Liver (tissue), 9 donors: Measurements from ENCODE around the gene TMEM115. TPM values are rescaled to one million over a fixed set of nuclear protein-coding genes. Genes with fewer than 3 reads are reported as not detected.

Experiments
- DNase-seq: peaks from one replicate; pipeline ENCODE4 v3.0.0-alpha.2; 2017; ENCODE audit warnings: low spot score
- H3K27ac ChIP-seq, 2 donors: one replicate each; pipeline ENCODE4 v1.7.0; 2013; ENCODE audit warnings: inconsistent platforms in 2 of 2, low read length in 2 of 2, control low read depth in 1 of 2, low read depth in 1 of 2, mild to moderate bottlenecking in 1 of 2
- H3K27me3 ChIP-seq, 4 donors: one replicate each; pipeline versions ENCODE4 v1.6.1 to v1.7.0; 2013; ENCODE audit warnings: low read length in 3 of 4, inconsistent platforms in 1 of 4, mild to moderate bottlenecking in 1 of 4, moderate library complexity in 1 of 4; ENCODE audit not compliant: control insufficient read depth in 4 of 4, insufficient read depth in 4 of 4
- H3K36me3 ChIP-seq, 4 donors: one replicate each; pipeline versions ENCODE4 v1.6.1 to v1.7.0; 2013; ENCODE audit warnings: low read length in 3 of 4, mild to moderate bottlenecking in 3 of 4, low read depth in 1 of 4, moderate library complexity in 1 of 4; ENCODE audit not compliant: control insufficient read depth in 4 of 4, insufficient read depth in 3 of 4
- H3K4me1 ChIP-seq, 4 donors: one replicate each; pipeline versions ENCODE4 v1.6.1 to v1.7.0; 2013; ENCODE audit warnings: low read length in 3 of 4, mild to moderate bottlenecking in 3 of 4, moderate library complexity in 1 of 4; ENCODE audit not compliant: control insufficient read depth in 4 of 4, insufficient read depth in 4 of 4
- H3K4me3 ChIP-seq, 3 donors: one replicate each; pipeline versions ENCODE4 v1.6.1 to v1.7.0; 2013; ENCODE audit warnings: low read length in 3 of 3, control low read depth in 1 of 3, low read depth in 1 of 3, mild to moderate bottlenecking in 1 of 3
- H3K9ac ChIP-seq, 2 donors: one replicate each; pipeline ENCODE4 v1.7.0; 2013; ENCODE audit warnings: low read length in 2 of 2, mild to moderate bottlenecking in 2 of 2, moderate library complexity in 2 of 2, control low read depth in 1 of 2, low read depth in 1 of 2
- H3K9me3 ChIP-seq, 4 donors: one replicate each; pipeline versions ENCODE4 v1.6.1 to v1.7.0; 2013; ENCODE audit warnings: low read length in 3 of 4; ENCODE audit not compliant: control insufficient read depth in 4 of 4
- CTCF ChIP-seq: fragments of 150-350 bp; IDR thresholded peaks from 2 replicates; pipeline ENCODE4 v1.5.1; 2017; ENCODE audit warnings: improper control_type of control experiment, low read depth, low read length; ENCODE audit not compliant: missing input control
- EGR1 ChIP-seq, 2 donors: IDR thresholded peaks; 2 replicates each; pipeline ENCODE4 v1.6.1; 2016 to 2018; ENCODE audit warnings: antibody characterized with exemption in 2 of 2, low read depth in 2 of 2
- FOXA1 ChIP-seq: IDR thresholded peaks from 2 replicates; pipeline ENCODE4 v1.6.1; 2016; ENCODE audit warnings: antibody characterized with exemption
- FOXA2 ChIP-seq: IDR thresholded peaks from 2 replicates; pipeline ENCODE4 v1.6.1; 2016; ENCODE audit warnings: antibody characterized with exemption
- GABPA ChIP-seq, 2 donors: IDR thresholded peaks in 1 of 2; conservative IDR thresholded peaks in 1 of 2; 2 replicates each; pipeline ENCODE4 v1.6.1; 2016; ENCODE audit warnings: antibody characterized with exemption in 2 of 2, mild to moderate bottlenecking in 1 of 2, moderate library complexity in 1 of 2
- JUND ChIP-seq, 2 donors: IDR thresholded peaks; 2 replicates each; pipeline ENCODE4 v1.6.1; 2016; ENCODE audit warnings: antibody characterized with exemption in 2 of 2
- MAX ChIP-seq: IDR thresholded peaks from 2 replicates; pipeline ENCODE4 v1.6.1; 2016; ENCODE audit warnings: antibody characterized with exemption
- NR2F2 ChIP-seq: IDR thresholded peaks from 2 replicates; pipeline ENCODE4 v1.6.1; 2016; ENCODE audit warnings: antibody characterized with exemption
- RAD21 ChIP-seq, 2 donors: IDR thresholded peaks; 2 replicates each; pipeline ENCODE4 v1.6.1; 2016; ENCODE audit warnings: antibody characterized with exemption in 2 of 2, mild to moderate bottlenecking in 2 of 2
- REST ChIP-seq: IDR thresholded peaks from 2 replicates; pipeline ENCODE4 v1.6.1; 2016; ENCODE audit warnings: antibody characterized with exemption, mild to moderate bottlenecking
- SP1 ChIP-seq: IDR thresholded peaks from 2 replicates; pipeline ENCODE4 v1.6.1; 2018; ENCODE audit warnings: antibody characterized with exemption, mild to moderate bottlenecking
- YY1 ChIP-seq: IDR thresholded peaks from 2 replicates; pipeline ENCODE4 v1.6.1; 2016; ENCODE audit warnings: antibody characterized with exemption, mild to moderate bottlenecking
- WGBS: extraction: QIAGEN DNeasy Blood & Tissue Kit; methylation state at CpG from one replicate; pipeline ENCODE4 v1.1.7; 2013; 5-methylcytosine and 5-hydroxymethylcytosine counted together
- polyA plus RNA-seq, 2 donors: library from polyadenylated mRNA; stranded (reverse) in 1 of 2; unstranded in 1 of 2; fragments of 200-250 nt in 1 of 2; fragments of >200 nt in 1 of 2; fragmentation: Nextera tagmentation in 1 of 2; extraction: Ambion mirVana in 1 of 2; gene quantifications; one replicate each; pipeline versions ENCODE4 v1.2.1 to v1.2.3, GENCODE V29; 2013 to 2015
- total RNA-seq, 2 donors: library from RNA; depleted of rRNA; stranded (reverse); fragments of >200 nt; gene quantifications; one replicate each; pipeline ENCODE4 v1.2.3, GENCODE V29; 2014
- donor health status: healthy.
- donor health status: healthy.
- donor health status: healthy.
- donor health status: healthy.
- donor health status: healthy.

Gene TMEM115
- total and polyA plus RNA-seq, 4 donors: 18.6 to 23.0 (median 19.8) TPM

- no peak for TF ChIP-seq REST
- TF ChIP-seq FOXA1: no peak
- H3K27ac ChIP-seq: no peak overlapping the region
- no peak overlapping the region for H3K9ac ChIP-seq
- no peaks in the 10 kb centered on the region for H3K36me3 ChIP-seq
- H3K4me3 ChIP-seq: no peak overlapping the region
- WGBS: 81% methylated on average over 5 of the region's 5 CpGs
- no peaks in the 10 kb centered on the region for H3K27me3 ChIP-seq
- no peak for DNase-seq
- no peaks in the 10 kb centered on the region for H3K9me3 ChIP-seq
- H3K4me1 ChIP-seq: peaks cover 0 to 7% (median 2%) of the 10 kb centered on the region in 4 donors
Observed at GRCh38 chr3:50392101-50392715, 32.9 kb upstream of the TMEM115 start.

- peak; percentile 59 for DNase-seq
- Histone ChIP-seq H3K4me1 (peaks cover 0 to 7% (median 2%) of the 10 kb centered on the region in 4 donors), H3K27me3 (no peaks in the 10 kb centered on the region), H3K36me3 (no peaks in the 10 kb centered on the region), H3K9ac (no peak overlapping the region), H3K4me3 (no peak overlapping the region), H3K27ac (no peak overlapping the region), H3K9me3 (no peaks in the 10 kb centered on the region)
- TF ChIP-seq SP1 (no peak), EGR1 (IDR thresholded peaks at IDR 0.05; ENCODE audit: low read depth in 2 of 2) (no peak), JUND (IDR thresholded peaks at IDR 0.05) (no peak), FOXA2 (no peak), NR2F2 (peak; percentile 34)
- 59% methylated on average over 12 of the region's 12 CpGs for WGBS
Observed at GRCh38 chr3:50390508-50391224, 31.3 kb upstream of the TMEM115 start.

DNA sequence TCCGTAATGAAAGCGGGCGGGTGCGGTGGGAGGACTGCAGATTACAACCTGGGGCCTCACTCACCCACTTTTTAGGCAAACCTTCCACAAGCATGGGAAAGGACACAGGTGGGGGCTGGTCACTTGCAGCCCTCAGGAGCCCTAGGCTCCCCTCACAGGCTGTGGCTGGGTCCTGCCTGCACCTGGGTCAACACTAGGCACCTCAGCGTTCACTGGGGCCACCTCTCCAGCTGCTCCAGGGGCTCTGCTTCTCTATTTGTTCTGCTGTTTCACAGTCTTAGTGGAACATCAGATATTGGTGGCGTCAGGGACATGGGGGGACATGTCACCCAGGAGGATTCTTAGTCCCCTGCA, 30.1 kb upstream of the TMEM115 start:
- H3K4me1 ChIP-seq: peaks cover 0 to 7% (median 2%) of the 10 kb centered on the region in 4 donors
- H3K36me3 ChIP-seq: no peaks in the 10 kb centered on the region
- DNase-seq: no peak
- H3K4me3 ChIP-seq: no peak overlapping the region
- H3K9ac ChIP-seq: no peak overlapping the region
- no peaks in the 10 kb centered on the region for H3K9me3 ChIP-seq
- 92% methylated on average over 6 of the region's 6 CpGs for WGBS
- no peak for TF ChIP-seq CTCF
- no peak for TF ChIP-seq MAX
- TF ChIP-seq GABPA (IDR thresholded peaks at IDR 0.05 in 1 of 2, conservative IDR thresholded peaks at IDR 0.05 in 1 of 2): no peak
- TF ChIP-seq JUND (IDR thresholded peaks at IDR 0.05): no peak
- no peak for TF ChIP-seq RAD21 (IDR thresholded peaks at IDR 0.05)
- TF ChIP-seq YY1: no peak
- H3K27ac ChIP-seq: no peak overlapping the region
- H3K27me3 ChIP-seq: no peaks in the 10 kb centered on the region
